Measurements from ENCODE around the gene C1QBP. TPM values are rescaled to one million over a fixed set of nuclear protein-coding genes. Genes with fewer than 3 reads are reported as not detected.

Gene C1QBP
- total and polyA plus RNA-seq, 2 of the 8 experiments (the other 6 are each of a cell fraction or from before 2014, with no cell fraction given), result 355 to 454 TPM

- no peak within 1 kb of the TSS; the same call in 1 of the 2 replicates for H2AK5ac ChIP-seq (ENCODE audit: low read depth, low read length)
- H3K27ac ChIP-seq (ENCODE audit: low read depth, low read length), result peak within 1 kb of the TSS; percentile 95
- H3K23me2 ChIP-seq (ENCODE audit: low read depth, low read length), result peaks cover 5% of the 10 kb centered on the region
- H2BK5ac ChIP-seq (ENCODE audit: low read depth, low read length), result peak within 1 kb of the TSS; percentile 96
- peak within 1 kb of the TSS; percentile 58 for H2BK120ac ChIP-seq (replicated peaks; ENCODE audit: low read depth, low read length)
- peak within 1 kb of the TSS; percentile 96 for H4K91ac ChIP-seq (replicated peaks; ENCODE audit: insufficient read length, low read length)
- peak; percentile 91 to 93 for DNase-seq (ENCODE audit: low read depth in 1 of 2, low spot score in 2 of 2)
- H3K4ac ChIP-seq (replicated peaks; ENCODE audit: insufficient read length, low read depth, low read length), result peak within 1 kb of the TSS; percentile 27
- H3K23ac ChIP-seq (ENCODE audit: insufficient read length), result no peak within 1 kb of the TSS
- H4K8ac ChIP-seq (ENCODE audit: extremely low read depth, insufficient read depth, low read length), result peak within 1 kb of the TSS; percentile 99; the same call in 1 of the 2 replicates
- peaks cover 9% of the 10 kb centered on the region; the same call in 1 of the 2 replicates for H3K79me1 ChIP-seq (ENCODE audit: low read depth, low read length)
- H3K27me3 ChIP-seq (replicated peaks in 1 of 4; ENCODE audit: control insufficient read depth in 3 of 4, extremely low read depth in 1 of 4, insufficient read depth in 3 of 4, low read length in 3 of 4), result no peaks in the 10 kb centered on the region
- peak within 1 kb of the TSS; percentile 55 to 94 for H3K4me2 ChIP-seq (ENCODE audit: insufficient read depth in 1 of 2, low read depth in 2 of 2, low read length in 2 of 2)
- peak within 1 kb of the TSS; percentile 83 for H3K56ac ChIP-seq (replicated peaks; ENCODE audit: insufficient read length, low read depth, low read length)
- peak within 1 kb of the TSS; percentile 84 for H4K5ac ChIP-seq (ENCODE audit: insufficient read length, low read depth, low read length)
- peak within 1 kb of the TSS; percentile 92 to 99 (median 98) for H3K9ac ChIP-seq (replicated peaks in 1 of 4; ENCODE audit: extremely low read depth in 1 of 4, low read depth in 3 of 4, low read length in 3 of 4)
- H2AFZ ChIP-seq (ENCODE audit: low read length), result peak within 1 kb of the TSS; percentile 100
- peak within 1 kb of the TSS; percentile 98 for H2BK12ac ChIP-seq (ENCODE audit: low read depth, low read length)
- WGBS, 2 experiments (ENCODE audit: extremely low coverage in 1 of 2, insufficient coverage in 1 of 2, insufficient read length in 1 of 2, insufficient replicate concordance in 2 of 2, low coverage in 1 of 2, low lambda C conversion rate in 2 of 2, missing lambda C conversion rate in 1 of 2), result 1% methylated on average over 48 of the region's 49 CpGs; no CpG with 5 or more reads in 1 of the 2 experiments
- ChIA-PET POLR2A (ENCODE audit: partially characterized antibody) (interaction anchor here (0.7 to 11.3 kb wide), 21 partner anchors 8 to 84 kb away, joined by 3 to 225 read pairs (median 5); partner anchors contain the start of genes C1QBP, DERL2, DHX33 and MIS12), CTCF (ENCODE audit: partially characterized antibody) (interaction anchor here (1.8 kb wide), 1 partner anchor 12 kb away, joined by 7 read pairs; no protein-coding TSS in a partner anchor)
- H2BK20ac ChIP-seq (ENCODE audit: low read length), result no peak within 1 kb of the TSS
- peaks cover 23 to 72% of the 10 kb centered on the region in 2 experiments for H3K79me2 ChIP-seq (ENCODE audit: control insufficient read depth in 1 of 2, insufficient read depth in 2 of 2, low read length in 2 of 2)
- peak; percentile 70 for FAIRE-seq
- H4K20me1 ChIP-seq (replicated peaks in 1 of 2; ENCODE audit: control insufficient read depth in 1 of 2, insufficient read depth in 2 of 2, low read length in 2 of 2), result peaks cover 4% of the 10 kb centered on the region in 2 experiments
- peaks cover 0 to 4% (median 2%) of the 10 kb centered on the region in 4 experiments; a peak in 3 of 7 replicates for H3K4me1 ChIP-seq (replicated peaks in 1 of 4; ENCODE audit: control insufficient read depth in 3 of 4, insufficient read depth in 4 of 4, low read length in 3 of 4)
- no peak within 1 kb of the TSS for H3K14ac ChIP-seq (ENCODE audit: insufficient read length)
- peaks cover 17 to 59% (median 31%) of the 10 kb centered on the region in 4 experiments for H3K36me3 ChIP-seq (ENCODE audit: control insufficient read depth in 2 of 4, insufficient read depth in 4 of 4, low read length in 3 of 4)
- peak within 1 kb of the TSS; percentile 97; the same call in 1 of the 2 replicates for H3K18ac ChIP-seq (ENCODE audit: extremely low read depth, low read length)
- H3K4me3 ChIP-seq (ENCODE audit: extremely low read depth in 1 of 4, insufficient read depth in 2 of 4, low read depth in 3 of 4, low read length in 4 of 4), result peak within 1 kb of the TSS; percentile 67 to 99 (median 97)
- no peaks in the 10 kb centered on the region for H3K9me3 ChIP-seq (ENCODE audit: insufficient read depth in 2 of 2, low read depth in 1 of 2, low read length in 1 of 2)
- no peak within 1 kb of the TSS; the same call in 1 of the 2 replicates for H2BK15ac ChIP-seq (ENCODE audit: low read length)
- TF ChIP-seq TAF7 (optimal IDR thresholded peaks at IDR 0.05; ENCODE audit: borderline replicate concordance, low read depth, low read length), result peak; percentile 43
- peak; percentile 97 for TF ChIP-seq PHF8 (conservative IDR thresholded peaks at IDR 0.05; ENCODE audit: low read depth, low read length)
- TF ChIP-seq GTF2F1 (IDR thresholded peaks at IDR 0.05; ENCODE audit: borderline replicate concordance, low read depth, low read length), result no peak
- peak; percentile 66 for TF ChIP-seq CHD2 (IDR thresholded peaks at IDR 0.05; ENCODE audit: low read length)
- TF ChIP-seq, protein P1, sequence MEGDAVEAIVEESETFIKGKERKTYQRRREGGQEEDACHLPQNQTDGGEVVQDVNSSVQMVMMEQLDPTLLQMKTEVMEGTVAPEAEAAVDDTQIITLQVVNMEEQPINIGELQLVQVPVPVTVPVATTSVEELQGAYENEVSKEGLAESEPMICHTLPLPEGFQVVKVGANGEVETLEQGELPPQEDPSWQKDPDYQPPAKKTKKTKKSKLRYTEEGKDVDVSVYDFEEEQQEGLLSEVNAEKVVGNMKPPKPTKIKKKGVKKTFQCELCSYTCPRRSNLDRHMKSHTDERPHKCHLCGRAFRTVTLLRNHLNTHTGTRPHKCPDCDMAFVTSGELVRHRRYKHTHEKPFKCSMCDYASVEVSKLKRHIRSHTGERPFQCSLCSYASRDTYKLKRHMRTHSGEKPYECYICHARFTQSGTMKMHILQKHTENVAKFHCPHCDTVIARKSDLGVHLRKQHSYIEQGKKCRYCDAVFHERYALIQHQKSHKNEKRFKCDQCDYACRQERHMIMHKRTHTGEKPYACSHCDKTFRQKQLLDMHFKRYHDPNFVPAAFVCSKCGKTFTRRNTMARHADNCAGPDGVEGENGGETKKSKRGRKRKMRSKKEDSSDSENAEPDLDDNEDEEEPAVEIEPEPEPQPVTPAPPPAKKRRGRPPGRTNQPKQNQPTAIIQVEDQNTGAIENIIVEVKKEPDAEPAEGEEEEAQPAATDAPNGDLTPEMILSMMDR (IDR thresholded peaks at IDR 0.05; ENCODE audit: control extremely low read depth in 1 of 3, insufficient read depth in 1 of 3, low read depth in 1 of 3, low read length in 3 of 3), result no peak
- TF ChIP-seq TAF1 (IDR thresholded peaks at IDR 0.05; ENCODE audit: low read depth, low read length), result peak; percentile 88
- no peak for TF ChIP-seq ZNF274 (IDR thresholded peaks at IDR 0.05; ENCODE audit: borderline replicate concordance, extremely low read depth, low read length)
- TF ChIP-seq NANOG (IDR thresholded peaks at IDR 0.05; ENCODE audit: insufficient read depth, low read depth, low read length, poor library complexity, severe bottlenecking), result no peak
- TF ChIP-seq SP1 (IDR thresholded peaks at IDR 0.05; ENCODE audit: low read depth, low read length), result peak; percentile 74; the same call in 1 of the 2 replicates
Observed at GRCh38 chr17:5419356-5419958, 19.5 kb downstream of the C1QBP start, which contains the start of gene NUP88. NUP88 (minus strand) TSS chr17:5419662; CDS start chr17:5419650, 12 bp downstream.

Data from H1 (cell line).